Esophagus mucosa (tissue), 1 donor: ENCODE data around the gene ABLIM3. TPM values are rescaled to one million over a fixed set of nuclear protein-coding genes. Genes with fewer than 3 reads are reported as not detected.
A peak's percentile ranks its signal among the peaks of the same experiment; 100 is the strongest.
"Not testable (repeated sequence)": the region's sequence is repeated elsewhere in the genome, so short reads cannot be mapped to it uniquely, and the experiment has no call there.

Experiments used
- ATAC-seq: fragments of 200-7000 bp; cut with Tn5 transposase; one replicate; pipeline ENCODE4 v1.9.1; 2020
- total RNA-seq: library from RNA; stranded (reverse); gene quantifications from one replicate; pipeline ENCODE4 v1.2.4, GENCODE V29; 2023
- donor health status: DM: yes; HTN: yes; CAD: no.

ABLIM3 gene
- total RNA-seq, 1 donor from 2014 or later: 22.4 TPM

DNA sequence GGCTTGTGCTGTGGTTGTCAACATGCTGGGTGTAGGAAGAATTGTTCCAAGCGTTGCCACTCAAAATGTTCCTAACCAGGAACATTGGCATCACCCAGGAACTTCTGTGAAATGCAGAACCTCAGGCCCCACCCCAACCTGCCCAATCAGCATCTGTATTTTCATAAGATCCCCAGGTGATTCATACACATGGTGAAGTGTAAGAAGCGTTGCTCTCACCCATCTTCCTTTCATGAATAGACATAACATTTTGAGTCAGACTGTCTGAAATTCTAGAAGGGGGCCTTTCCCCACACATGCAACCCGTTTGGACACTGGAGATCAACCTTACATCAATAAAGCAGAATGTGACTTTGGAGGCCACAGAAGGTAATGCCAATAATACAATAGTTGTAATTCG, 121.0 kb downstream of the ABLIM3 start:
- no peak for ATAC-seq

DNA sequence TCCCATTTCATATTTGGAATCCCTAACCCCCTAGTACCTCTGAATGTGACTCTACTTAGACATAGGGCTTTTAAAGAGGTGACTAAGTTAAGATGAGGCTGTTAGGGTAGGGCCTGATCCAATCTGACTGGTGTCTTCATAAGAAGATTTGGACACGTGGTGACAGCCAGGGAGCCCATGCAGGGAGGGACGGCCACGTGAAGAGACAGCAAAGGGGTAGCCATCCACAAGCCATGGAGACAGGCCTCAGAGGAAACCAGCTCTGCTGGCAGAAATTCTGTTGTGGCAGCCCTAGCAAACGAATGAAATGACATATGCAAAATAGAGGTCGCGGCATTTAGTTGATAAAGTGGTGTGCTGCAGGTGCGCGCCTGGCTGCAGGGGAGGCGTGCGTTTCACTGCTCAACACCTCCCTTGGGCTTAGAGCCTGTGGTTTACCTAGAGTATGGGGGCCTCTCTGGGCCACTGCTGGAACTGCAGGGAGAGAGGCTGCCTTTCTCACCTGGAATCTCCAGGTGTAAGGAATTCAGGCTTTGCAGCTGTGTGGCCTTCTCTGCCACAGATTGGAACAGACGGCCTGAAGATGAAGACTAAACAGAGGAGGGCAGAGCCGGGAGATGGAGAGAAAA, 123.3 kb downstream of the ABLIM3 start:
- peak; percentile 80 for ATAC-seq

DNA sequence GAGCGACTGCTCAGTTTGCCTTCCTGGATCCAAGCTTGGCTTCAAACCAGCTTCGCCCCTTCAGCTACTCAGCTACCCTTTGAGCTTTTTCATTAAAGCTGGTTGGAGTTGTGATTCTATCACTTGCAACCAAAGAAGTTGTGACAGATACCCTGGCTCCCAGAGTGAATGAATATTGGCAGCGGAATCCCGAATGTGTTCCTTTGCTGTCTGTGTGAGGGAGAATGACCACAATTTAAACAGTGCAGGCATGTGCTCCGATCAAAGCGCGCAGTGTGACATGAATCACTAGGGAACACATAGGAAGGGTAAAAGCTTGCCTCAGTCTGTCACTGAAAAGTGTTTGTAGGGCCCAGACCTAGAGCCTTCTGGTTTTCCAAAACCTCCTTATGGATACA, 123.8 kb downstream of the ABLIM3 start:
- ATAC-seq: no peak

DNA sequence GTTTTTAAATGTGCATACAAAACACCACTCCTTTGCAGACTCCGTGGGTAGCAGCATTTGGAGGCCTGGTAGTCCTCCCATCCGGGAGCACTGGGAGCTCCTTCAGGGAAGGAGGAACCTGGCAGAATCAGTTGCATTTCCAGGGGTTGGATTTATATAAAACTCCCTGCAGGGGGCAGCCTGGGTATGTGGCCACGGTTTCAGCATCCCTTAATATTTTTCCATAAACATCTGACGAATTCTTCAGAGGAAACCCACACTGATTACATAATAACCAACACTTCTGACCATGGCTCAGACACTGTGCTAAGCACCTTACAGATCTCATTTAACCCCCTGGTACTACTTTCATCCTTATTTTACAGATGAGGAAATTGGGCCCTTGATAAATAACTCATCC, 124.3 kb downstream of the ABLIM3 start:
- peak; percentile 13 for ATAC-seq

DNA sequence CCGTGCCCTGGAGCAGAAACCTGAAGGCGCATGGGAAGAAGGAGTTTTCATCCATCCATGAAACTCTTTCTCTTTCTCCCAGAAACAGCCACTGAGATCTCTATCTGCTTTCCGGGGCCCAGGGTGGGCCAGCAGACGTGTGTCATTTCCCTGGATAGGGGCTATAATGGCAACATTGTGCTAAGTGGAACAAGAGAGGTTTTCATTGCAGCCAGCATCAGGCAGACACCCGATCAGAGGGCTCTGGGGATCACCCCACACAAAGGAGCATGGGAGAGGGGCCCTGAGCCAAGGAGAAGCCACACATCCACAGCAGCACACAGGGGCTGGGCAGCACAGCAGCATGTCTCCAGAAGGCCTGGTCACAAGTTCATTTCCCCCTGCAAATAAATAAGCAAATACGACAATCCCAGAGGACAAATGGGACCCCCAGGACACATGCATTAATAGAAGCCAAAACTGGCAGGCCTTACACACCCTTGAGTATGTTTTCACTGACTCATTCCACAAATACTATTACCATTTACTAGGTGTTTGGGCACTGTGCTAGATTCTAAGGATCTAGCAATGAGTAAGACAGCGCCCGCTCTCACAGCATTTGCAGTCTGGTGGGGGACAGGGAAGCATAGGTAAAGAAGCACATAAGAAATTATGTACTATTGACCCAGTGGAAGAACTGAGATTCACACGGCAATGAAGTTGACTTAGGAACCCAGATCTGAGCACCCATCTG, 126.1 kb downstream of the ABLIM3 start:
- no peak for ATAC-seq

DNA sequence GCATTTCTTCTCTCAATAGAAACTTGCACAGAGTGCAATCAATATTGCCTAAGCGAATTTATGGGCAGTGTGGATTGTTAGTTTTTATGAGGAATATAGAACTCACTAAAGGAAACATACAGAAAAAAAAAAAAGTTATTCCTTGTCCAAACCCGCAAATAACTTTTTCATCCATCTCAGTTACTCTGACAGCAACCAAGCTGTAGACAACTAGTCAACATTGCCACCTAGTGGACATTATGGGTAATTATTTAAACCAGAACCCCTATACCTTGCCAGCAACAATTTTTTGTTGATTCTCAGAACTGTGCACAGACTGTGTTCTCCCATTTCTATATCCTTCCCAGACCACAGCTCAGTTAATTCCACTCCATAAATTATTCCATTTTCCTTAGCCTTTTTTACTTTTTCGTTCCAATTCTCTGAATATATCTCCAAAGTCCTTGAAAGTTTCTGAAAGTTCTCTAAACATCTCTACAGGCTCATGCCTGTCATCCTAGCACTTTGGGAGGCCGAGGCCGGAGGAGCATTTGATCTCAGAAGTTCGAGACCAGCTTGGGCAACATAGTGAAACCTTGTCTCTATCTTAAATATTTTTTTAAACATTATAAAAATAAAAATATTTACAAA, 127.8 kb downstream of the ABLIM3 start:
- ATAC-seq: peak; percentile 49

DNA sequence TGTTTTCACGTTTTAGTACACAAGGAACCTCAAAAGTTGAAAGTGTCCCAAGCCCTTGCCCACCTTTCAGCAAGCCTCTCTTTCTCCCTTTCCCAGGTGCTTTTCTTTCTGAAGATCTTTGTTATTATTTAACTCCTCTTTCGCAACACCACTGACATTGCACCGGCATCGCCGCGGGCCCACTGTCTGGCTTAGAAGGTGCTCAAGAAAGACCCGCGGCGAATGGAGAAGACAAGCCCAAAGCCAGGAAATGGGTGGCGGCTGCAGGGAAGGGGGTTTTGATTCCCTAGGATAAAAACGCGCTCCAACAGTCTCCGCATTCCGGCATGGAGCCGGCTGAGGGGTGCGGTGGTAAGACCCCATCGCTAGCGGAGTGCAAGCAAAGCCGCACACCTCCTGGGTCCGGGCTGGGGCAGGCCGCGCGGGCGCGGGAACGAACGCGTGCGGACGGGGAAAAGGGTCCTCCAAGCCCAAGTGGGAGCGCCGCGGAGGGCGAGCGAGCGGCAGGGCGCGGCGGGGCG, 130.0 kb downstream of the ABLIM3 start:
- ATAC-seq: no peak

DNA sequence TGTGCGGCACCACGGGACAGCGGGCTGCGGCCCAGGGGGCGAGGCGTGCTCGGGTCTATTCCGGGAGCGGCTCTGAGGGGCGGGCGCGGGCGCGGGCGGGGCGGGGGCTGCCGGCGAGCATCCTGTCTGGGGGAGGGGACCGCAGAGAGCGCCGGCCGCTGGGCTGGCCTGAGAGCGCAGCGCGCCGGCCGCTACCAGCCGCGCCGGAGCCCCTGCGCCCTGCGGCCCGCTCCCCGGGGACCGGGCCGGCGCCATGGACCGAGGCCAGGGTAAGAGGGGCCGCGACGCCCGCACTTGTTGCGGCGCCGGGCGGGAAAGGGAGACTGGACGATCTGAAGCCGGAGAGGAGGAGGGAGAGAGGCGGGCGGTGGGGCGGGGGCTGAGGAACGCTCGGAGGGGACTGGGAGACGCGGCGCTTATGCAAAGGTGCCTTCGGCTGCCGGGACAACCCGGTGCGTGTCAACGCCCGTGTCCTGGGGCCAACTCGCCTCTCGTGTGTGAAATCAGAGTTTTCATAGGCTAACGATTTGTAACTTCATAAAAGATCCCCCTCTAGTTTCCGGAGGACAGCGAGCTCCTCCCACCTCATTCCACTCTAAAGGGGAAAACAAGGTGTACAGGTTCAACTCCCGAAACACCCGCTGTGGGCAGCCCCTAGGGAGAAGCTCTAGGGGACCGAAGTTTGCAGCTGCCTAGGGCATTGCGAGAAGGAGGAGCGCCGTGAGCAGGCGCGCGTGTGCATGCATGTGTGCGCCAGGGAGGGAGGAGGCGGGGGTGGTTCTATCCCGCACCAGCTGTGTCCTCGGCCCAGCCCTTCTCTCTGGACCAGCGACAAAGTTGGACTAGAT, 130.6 kb downstream of the ABLIM3 start, which contains the start of gene AFAP1L1:
AFAP1L1 (plus strand) TSS at position 144 of the 848 bp plus-strand sequence; CDS start at position 254, 110 bp downstream.
- peak; percentile 71 for ATAC-seq

DNA sequence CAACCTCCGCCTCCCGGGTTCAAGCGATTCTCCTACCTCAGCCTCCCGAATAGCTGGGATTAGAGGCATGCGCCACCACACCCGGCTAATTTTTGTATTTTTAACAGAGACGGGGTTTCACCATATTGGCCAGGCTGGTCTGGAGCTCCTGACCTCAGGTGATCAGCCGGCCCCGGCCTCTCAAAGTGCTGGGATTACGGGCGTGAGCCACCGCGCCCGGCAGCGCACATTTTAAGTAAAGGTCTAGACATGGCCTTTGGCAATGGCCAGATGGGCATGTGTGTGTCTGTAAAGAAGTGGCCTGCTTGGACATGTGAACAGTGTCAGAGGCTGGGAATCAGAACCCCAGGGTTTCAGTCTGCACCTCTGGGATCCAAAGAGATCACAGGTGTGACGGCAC, 131.5 kb downstream of the ABLIM3 start:
- not testable (repeated sequence) for ATAC-seq

DNA sequence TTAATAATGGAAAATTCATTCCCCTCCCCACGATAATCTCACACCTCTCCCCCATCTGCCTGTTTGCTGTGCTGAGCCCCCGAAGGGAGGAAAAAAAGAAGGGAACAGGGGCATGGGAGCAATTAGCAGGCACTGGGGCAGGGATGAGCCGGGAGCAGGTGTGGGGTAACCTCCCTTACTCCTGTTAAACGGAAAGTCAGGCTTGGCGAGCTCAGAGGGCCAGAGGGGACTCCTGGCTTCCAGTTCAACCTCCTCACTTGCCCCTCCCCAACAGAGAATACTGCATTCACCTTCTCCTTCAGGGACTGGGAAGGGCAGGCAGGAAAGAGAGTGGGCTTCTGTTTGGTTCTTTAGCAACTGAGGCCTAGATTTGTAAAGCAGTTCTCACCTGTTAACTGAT, 131.9 kb downstream of the ABLIM3 start:
- no peak for ATAC-seq

DNA sequence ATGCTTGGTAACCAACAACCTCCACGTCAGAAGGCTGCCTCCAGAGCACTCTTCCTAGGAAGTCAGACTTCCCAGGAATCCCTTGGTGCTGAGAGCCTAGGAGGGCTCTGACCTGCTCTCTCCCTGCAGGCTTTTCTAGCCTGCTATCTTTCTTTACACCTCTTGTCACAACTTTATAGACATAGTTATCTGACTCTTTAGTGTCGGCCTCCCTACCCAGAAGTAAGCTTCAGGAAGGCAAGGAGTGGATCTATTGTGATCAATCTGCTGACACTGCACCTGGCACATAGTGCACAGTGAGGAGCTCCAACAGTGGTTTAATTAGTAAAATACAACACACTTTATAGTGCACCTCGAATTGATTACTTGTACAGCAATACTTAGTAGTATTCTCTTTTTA, 132.7 kb downstream of the ABLIM3 start:
- ATAC-seq: no peak

DNA sequence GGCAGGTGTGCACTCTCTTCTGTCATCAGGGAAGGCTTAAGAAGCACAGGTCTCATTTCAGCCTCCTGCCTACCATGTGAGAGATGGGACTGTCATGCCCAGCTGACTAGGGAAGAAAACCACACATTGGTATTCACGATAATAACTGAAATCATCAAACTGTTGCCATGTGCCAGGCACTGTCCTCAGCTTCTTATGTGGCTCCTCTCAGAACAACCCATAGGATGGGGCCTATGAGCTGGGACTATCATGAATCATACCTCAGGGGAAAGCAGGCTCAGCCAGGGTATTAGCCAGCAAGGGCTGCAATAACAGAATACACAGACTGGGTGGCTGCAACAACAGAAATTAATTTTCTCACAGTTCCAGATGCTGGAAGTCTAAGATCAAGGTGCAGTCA, 133.6 kb downstream of the ABLIM3 start:
- peak; percentile 70 for ATAC-seq

DNA sequence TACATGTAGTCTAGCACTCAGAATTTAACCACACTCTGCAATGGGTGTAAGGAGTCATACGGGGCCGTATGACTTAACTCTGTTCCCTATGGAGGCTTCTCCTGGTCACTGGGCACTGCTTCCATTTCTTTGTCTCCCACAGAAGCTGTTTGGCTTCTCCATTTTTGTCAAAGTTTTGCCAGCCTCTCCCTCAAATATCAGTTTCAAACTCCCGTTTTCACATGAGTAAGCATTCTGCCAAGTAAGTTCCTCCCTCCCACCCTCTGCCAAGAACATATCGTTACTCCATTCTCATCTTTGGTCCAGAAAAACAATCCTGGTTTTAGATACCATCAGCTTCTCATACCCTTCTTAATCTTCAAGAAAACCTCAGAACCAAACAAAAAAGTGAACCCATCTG, 136.5 kb downstream of the ABLIM3 start:
- no peak for ATAC-seq

DNA sequence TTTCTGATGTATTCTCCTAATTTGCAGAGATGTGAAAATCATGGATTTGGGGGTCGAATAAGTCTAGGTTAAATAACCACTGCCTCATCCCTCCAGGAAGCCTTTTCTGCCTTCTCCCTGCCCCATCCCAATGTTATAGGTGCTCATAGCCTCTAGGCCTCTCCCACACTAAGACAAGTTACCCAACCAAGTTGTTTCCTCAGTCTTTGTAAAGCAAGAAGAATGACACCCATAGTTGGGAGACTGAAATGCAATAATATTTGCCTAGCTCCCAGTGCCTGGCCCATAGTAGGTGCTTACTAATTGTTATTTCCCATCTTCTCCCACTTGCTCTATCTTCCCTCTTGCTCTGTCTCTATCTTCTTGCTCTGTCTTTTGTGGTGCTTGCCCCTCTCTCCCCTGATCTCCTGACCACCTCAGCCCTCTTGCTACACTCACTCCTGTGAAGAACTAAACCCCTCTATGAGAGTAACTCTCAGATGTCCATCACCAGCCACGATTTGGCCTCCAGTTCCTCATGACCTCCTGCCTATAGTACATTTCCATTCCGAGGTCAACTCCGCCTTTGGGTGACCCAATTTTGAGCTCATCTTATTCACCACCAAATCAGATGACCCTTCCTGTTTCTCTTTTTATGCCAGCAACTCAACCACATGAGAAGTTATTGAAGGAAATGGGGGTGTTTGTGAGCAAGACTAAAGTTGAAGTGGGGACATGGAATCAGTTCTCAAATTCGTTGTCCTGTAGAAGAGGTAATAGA, 137.3 kb downstream of the ABLIM3 start:
- no peak for ATAC-seq

DNA sequence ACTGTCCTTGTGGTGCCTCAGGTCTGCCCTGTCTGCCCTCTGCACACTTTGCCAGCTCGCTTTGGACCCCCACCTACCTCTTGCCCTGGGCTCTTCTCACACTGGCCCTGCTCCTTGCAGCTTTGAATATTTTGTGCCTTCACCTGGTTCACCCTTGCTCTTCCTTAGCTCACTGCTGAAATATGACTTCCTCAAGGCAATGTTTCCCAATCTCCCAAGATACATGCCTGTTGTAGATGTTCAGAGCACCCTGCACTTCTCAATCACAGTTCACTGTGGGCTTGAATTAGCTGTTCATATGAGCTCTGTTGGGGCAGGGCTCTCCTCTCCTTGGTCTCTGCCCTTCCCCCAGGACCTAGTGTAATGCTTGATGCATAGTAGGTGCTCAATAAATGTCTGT, 138.4 kb downstream of the ABLIM3 start:
- no peak for ATAC-seq

DNA sequence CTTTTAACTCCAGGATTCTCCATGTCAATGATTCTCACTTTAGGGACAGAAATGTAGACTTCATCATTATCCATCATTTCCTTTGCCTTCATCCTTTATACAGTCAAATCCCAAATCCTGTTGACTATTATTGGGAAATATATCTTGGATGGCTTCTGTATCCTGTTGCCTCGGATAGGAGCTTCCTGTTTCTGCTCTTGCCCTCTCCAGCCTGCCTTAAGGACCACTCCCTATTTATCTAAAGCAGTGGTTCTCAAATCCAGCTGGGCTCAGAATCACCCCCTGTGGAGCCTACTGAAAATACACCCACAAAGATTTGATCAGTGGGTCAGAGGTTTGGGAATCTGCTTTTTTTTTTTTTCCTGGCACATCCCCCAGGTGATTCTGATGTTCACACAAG, 138.8 kb downstream of the ABLIM3 start:
- no peak for ATAC-seq

DNA sequence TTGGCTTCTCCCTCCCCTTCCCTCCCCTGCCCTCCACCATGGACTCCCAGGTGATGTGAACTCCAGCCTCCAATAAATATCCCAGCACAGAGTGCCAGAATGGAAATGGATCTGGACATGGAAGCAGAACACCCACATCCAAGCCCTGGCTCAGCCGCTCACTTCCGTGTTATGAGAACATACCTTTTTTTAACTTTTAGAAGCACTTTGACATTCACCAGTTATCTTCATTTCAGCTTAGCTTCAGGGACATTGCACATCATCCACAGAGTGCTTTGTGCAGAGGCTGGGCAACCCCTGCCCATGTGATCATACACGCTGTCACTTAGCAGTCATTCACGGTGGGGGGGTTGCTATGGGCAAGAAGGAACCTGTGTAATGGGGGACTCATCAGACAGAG, 139.5 kb downstream of the ABLIM3 start:
- no peak for ATAC-seq

DNA sequence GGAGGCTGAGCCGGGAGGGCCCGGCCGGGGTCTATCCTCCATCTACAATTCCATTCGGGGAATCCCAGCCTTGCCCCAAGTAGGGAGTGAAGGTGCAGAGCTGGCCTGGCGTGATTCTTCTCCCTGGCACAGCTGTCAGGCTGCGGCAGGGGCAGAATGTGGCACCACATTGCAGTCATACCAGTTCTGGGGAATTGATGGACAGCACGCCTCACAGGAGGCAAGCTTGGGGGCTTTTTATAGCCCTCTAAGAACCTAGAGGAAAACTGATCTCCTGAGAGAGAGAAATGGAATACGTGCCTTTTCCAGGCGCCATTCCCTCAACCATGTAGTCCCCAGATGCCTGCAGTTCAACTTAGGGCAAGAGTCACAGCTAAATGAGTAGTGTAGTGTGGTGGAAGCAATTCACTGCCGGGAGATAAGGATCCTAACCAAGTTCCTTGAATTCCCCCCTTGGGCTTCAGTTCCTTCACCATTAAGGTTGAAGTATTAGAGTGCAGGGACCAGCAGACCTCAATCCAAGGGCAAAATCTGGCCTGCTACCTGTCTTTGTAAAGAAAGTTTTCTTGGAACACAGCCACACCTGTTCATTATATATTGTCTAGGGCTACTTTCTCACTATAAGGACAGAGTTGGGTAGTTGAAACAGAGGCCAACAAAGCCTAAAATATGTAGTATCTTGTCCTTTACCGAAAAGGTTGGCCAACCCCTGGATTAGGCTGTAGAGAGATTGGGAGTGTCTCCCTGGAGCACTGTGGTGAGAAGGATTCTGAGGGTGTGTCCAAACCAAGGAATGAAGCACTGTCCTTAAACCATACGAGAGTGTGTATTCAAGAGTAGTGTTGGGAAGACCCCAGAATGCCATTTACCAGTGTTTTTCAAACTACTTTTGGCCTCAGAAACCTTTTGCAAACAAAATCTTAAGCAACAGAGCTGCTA, 141.0 kb downstream of the ABLIM3 start:
- no peak for ATAC-seq

DNA sequence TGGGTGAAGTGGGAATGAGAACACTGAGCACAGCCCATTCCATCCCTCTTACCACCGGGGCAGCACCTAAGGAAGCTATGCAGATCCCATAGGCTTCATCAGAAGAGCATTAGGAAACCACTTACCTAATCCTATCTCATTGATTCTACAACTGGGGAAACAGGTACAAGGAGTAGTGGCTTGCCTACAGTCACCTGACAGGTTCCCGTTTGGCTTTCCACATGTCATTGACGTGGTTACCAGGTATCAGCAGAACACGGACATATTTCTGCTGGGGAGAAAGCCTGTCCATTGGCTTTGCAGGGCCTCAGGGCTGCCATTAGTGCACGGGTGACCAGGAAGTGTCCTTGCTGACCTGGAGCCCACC, 141.7 kb downstream of the ABLIM3 start:
- ATAC-seq: peak; percentile 73

DNA sequence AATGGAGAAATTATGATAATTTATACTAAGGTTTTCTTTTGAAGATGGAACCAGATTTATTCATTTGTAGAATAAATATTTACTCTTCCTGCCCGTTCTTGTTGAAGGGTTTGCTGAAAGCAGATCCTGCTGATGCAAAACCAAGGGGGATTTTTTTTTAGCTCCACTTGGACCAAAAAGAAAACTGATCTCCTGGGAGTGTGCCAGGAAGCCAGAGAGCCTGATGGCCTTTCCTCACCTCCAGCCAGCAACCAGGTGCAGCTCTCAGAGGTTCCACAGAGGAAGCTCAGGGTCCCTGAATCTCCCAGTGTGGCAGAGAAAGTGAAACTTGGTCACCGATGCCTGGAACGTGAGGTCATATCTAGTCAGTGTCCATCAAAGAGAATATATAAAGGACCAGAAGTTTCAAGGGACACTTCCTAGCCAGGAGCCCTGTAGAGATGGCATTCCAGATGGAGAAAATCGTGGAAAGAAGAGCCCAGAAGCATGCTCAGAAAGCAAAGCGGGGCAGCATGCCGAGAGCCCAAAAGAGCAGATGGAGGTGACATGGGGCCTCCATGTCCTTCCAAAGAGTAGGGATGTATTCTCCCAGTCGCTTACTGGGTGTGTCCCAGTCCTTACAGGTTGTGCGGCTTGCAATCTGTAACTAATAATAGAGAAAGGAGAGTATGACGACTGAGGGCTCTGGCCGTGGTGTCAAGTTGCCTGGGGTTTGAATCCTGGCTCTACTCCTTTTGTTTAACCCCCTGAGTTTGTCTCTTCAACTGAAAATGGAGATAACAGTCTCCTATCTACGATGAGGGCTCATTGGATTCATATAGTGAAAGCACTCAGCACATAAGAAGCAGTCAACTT, 142.6 kb downstream of the ABLIM3 start:
- ATAC-seq: no peak
